K562 (cell line): ENCODE measurements around the gene TIMP1. TPM values are rescaled to one million over a fixed set of nuclear protein-coding genes. Genes with fewer than 3 reads are reported as not detected.

ENCODE experiments used
- ATF2 ChIP-seq: sonication (generic); formaldehyde crosslinking; IDR thresholded peaks from 2 replicates; pipeline ENCODE4 v1.8.1; 2022; ENCODE audit warnings: missing genetic modification reagents
- ATF3 ChIP-seq, 2 experiments: fragments of 450-650 bp in 1 of 2; sonication (generic) in 1 of 2; formaldehyde crosslinking in 1 of 2; IDR thresholded peaks in 1 of 2; conservative IDR thresholded peaks in 1 of 2; 2 replicates each; pipeline versions ENCODE4 v1.6.1 to v1.8.1; 2016 to 2023; ENCODE audit warnings: mild to moderate bottlenecking in 2 of 2, moderate library complexity in 2 of 2, inconsistent platforms in 1 of 2, missing genetic modification reagents in 1 of 2
- C11orf30 ChIP-seq: fragments of 450-650 bp; IDR thresholded peaks from 2 replicates; pipeline ENCODE4 v1.6.1; 2016; ENCODE audit warnings: low read depth, mild to moderate bottlenecking
- DACH1 ChIP-seq: fragments of 450-650 bp; IDR thresholded peaks from 2 replicates; pipeline ENCODE4 v1.6.1; 2018; ENCODE audit not compliant: partially characterized antibody
- ELF4 ChIP-seq: fragments of 450-650 bp; formaldehyde crosslinking; IDR thresholded peaks from 2 replicates; pipeline ENCODE4 v1.4.0; 2022; ENCODE audit warnings: missing genetic modification characterization
- ETV1 ChIP-seq: fragments of 450-650 bp; conservative IDR thresholded peaks from 2 replicates; pipeline ENCODE4 v1.6.1; 2016; ENCODE audit warnings: missing genetic modification characterization, control low read depth, low read depth, missing compliant biosample characterization
- HDGF ChIP-seq: fragments of 450-650 bp; IDR thresholded peaks from 2 replicates; pipeline ENCODE4 v1.6.1; 2016
- MCM7 ChIP-seq, 2 experiments: fragments of 450-650 bp; IDR thresholded peaks; 2 replicates each; pipeline ENCODE4 v1.6.1; 2016 to 2018
- MTA2 ChIP-seq: fragments of 450-650 bp; IDR thresholded peaks from 2 replicates; pipeline ENCODE4 v1.6.1; 2016; ENCODE audit warnings: low read depth
- TAL1 ChIP-seq: fragments of 450-650 bp; IDR thresholded peaks from 2 replicates; pipeline ENCODE4 v1.6.1; 2016; ENCODE audit warnings: mild to moderate bottlenecking
- TEAD2 ChIP-seq: fragments of 450-650 bp; IDR thresholded peaks from 2 replicates; pipeline ENCODE4 v1.6.1; 2016; ENCODE audit warnings: missing genetic modification characterization, control low read depth, missing compliant biosample characterization
- ZBTB43 ChIP-seq: sonication (generic); formaldehyde crosslinking; IDR thresholded peaks from 2 replicates; pipeline ENCODE4 v1.8.0; 2023; ENCODE audit warnings: mild to moderate bottlenecking, missing genetic modification reagents
- ZMIZ1 ChIP-seq, 2 experiments: fragments of 150-350 bp in 1 of 2; IDR thresholded peaks; 2 replicates each; pipeline ENCODE4 v1.6.1; 2012 to 2016; ENCODE audit warnings: low read depth in 2 of 2, low read length in 2 of 2, mild to moderate bottlenecking in 1 of 2, moderate library complexity in 1 of 2
- ZNF121 ChIP-seq: sonication (generic); formaldehyde crosslinking; conservative IDR thresholded peaks from 2 replicates; pipeline ENCODE4 v1.8.0; 2022; ENCODE audit warnings: missing genetic modification reagents
- ZNF133 ChIP-seq: fragments of 250-450 bp; sonication (Bioruptor Pico); IDR thresholded peaks from 2 replicates; pipeline ENCODE4 v1.4.0; 2020; ENCODE audit warnings: mild to moderate bottlenecking
- ZNF146 ChIP-seq: IDR thresholded peaks from one replicate; pipeline ENCODE4 v1.6.1; 2018; ENCODE audit warnings: missing compliant biosample characterization; ENCODE audit not compliant: unreplicated experiment
- ZNF165 ChIP-seq: fragments of 250-450 bp; sonication (Bioruptor Pico); IDR thresholded peaks from 2 replicates; pipeline ENCODE4 v1.4.0; 2020; ENCODE audit warnings: borderline replicate concordance
- ZNF217 ChIP-seq: sonication (generic); formaldehyde crosslinking; IDR thresholded peaks from 2 replicates; pipeline ENCODE4 v1.8.0; 2022; ENCODE audit warnings: mild to moderate bottlenecking, missing genetic modification reagents
- ZNF639 ChIP-seq, 2 experiments: fragments of 200-800 bp in 1 of 2; sonication (Bioruptor generic) in 1 of 2; sonication (generic) in 1 of 2; formaldehyde crosslinking in 1 of 2; IDR thresholded peaks in 1 of 2; conservative IDR thresholded peaks in 1 of 2; 2 replicates each; pipeline versions ENCODE4 v1.5.0 to v1.6.1; 2016 to 2020; ENCODE audit warnings: missing compliant biosample characterization in 1 of 2, missing genetic modification characterization in 1 of 2, missing genetic modification reagents in 1 of 2
- polyA plus RNA-seq, 8 experiments: library from polyadenylated mRNA; depleted of rRNA in 4 of 8; stranded (reverse) in 5 of 8; unstranded in 3 of 8; fragments of >200 nt; fragmentation: Nextera tagmentation in 2 of 8; fragmentation: Illumina TruSeq in 1 of 8; extraction: Ambion mirVana in 2 of 8; extraction: Trizol in 1 of 8; gene quantifications; 2 replicates each; pipeline versions ENCODE4 v1.2.1 to v1.2.3, GENCODE V29; 2011 to 2014; ENCODE audit warnings: inconsistent platforms in 1 of 8, missing spikeins in 1 of 8
- total RNA-seq, 7 experiments: library from RNA; depleted of rRNA in 6 of 7; stranded (reverse); fragments of >200 nt in 6 of 7; fragmentation: Illumina TruSeq in 2 of 7; extraction: Trizol in 2 of 7; gene quantifications; 2 replicates each; pipeline versions ENCODE4 v1.2.1 to v1.2.3, GENCODE V29; 2011 to 2021; ENCODE audit warnings: low replicate concordance in 1 of 7

Gene TIMP1
- total and polyA plus RNA-seq, 9 of the 15 experiments (the other 6 are each of a cell fraction or from before 2014, with no cell fraction given), result 115 to 699 (median 273) TPM

GRCh38 chrX:47581731-47582647, at the start of gene TIMP1 (continued):
- TF ChIP-seq ATF2 (CRISPR knock-in tag) (no peak), ELF4 (CRISPR knock-in tag) (no peak), MTA2 (no peak), ZNF121 (CRISPR knock-in tag) (no peak), MCM7 (IDR thresholded peaks at IDR 0.05) (no peak), TEAD2 (tag) (no peak), C11orf30 (no peak), TAL1 (no peak), ZNF133 (CRISPR knock-in tag) (no peak), ETV1 (tag) (peak; percentile 54), ZNF146 (no peak), ZNF217 (no peak), ZBTB43 (CRISPR knock-in tag) (no peak), ZNF165 (CRISPR knock-in tag) (no peak), DACH1 (peak; percentile 27), ZMIZ1 (IDR thresholded peaks at IDR 0.05; ENCODE audit: low read depth in 2 of 2, low read length in 2 of 2) (no peak), ATF3 (IDR thresholded peaks at IDR 0.05) (peak; percentile 77), ATF3 (CRISPR knock-in tag; conservative IDR thresholded peaks at IDR 0.05) (no peak; the same call in 1 of the 2 replicates), HDGF (0 out of 2 replicates have a peak, but pooled peaks have one; percentile 46), ZNF639 (CRISPR knock-in tag; conservative IDR thresholded peaks at IDR 0.05 in 1 of 2, IDR thresholded peaks at IDR 0.05 in 1 of 2) (no peak)
